Endometrium (tissue), 2 donors: ENCODE measurements around the gene ANTXRL.
"Not testable (repeated sequence)": the region's sequence is repeated elsewhere in the genome, so short reads cannot be mapped to it uniquely, and the experiment has no call there.

ENCODE experiments used
- FAIRE-seq: peaks from 2 replicates; lab custom pipeline; 2012; peaks lifted over from hg19 to GRCh38; lab: Jason Lieb, UNC
- donor health status: control.
- donor health status: control.

ANTXRL gene

DNA sequence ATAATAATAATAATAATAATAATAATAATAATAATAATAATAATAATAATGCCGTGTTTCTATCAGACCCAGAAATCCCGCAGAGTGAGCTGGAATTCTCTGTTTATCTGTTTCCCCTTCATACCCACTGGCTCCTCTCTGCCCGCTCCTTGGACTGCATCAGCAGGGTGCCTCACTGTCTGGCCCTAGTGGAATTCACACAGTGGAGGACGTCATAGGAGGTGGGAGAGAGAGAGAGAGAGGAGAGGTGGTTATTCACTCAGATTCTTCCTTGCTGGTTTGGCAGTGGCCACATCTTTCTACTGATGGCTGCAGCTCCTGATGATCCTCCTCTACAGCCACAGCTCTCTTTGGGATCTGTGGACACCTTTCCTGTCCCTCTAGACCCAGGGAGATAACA lies 78.7 kb downstream of the ANTXRL start:
- not testable (repeated sequence) for FAIRE-seq

GRCh38 chr10:46367209-46367608 lies 80.4 kb downstream of the ANTXRL start:
- not testable (repeated sequence) for FAIRE-seq

DNA sequence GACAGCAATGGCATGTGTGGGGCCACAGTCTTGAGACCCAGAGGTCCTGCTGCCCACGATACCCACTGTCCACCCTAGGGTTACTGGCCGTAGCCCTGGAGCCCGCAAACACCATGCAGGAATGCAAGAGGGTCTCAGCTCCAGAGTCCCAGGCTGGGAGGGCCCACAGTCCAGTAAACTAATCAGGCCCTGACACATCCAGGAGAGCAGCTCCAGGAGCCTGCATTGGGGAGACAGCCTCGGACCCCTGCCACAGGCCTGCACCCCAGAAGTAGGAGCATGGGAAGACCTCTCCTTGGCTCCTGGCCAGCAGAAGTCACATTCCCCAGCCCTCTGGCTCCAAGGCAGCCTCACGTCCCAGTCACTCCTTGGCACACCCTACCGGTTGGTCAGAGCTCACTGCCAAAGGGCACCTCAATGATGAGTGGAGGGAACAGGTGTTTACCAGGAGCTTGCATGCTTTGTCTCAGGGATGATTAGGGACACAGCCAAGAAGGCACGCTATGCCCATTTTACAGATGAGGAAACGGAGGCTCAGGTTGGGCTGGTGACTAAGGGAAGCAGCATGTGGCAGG lies 81.0 kb downstream of the ANTXRL start:
- FAIRE-seq: not testable (repeated sequence)

GRCh38 chr10:46368956-46369355 lies 82.2 kb downstream of the ANTXRL start:
- FAIRE-seq: not testable (repeated sequence)

DNA sequence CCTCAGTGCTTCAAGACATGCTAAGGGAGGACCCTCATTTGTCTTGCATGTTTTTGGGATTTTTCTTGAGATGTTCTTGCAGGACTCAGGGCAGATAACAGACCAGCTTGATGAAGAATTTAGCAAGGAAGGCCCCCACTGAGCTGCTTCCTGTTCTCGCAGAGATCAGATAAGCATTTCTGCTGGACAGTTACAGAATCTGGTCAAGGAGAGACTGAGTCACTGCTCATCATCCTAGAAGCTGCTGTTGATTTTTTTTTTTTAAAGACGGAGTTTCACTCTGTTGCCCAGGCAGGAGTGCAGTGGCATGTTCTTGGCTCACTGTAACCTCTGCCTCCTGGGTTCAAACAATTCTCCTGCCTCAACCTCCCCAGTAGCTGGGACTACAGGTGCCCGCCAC lies 87.6 kb downstream of the ANTXRL start:
- FAIRE-seq: not testable (repeated sequence)

- FAIRE-seq: not testable (repeated sequence)
Measured at GRCh38 chr10:46375406-46375805, 88.6 kb downstream of the ANTXRL start, which contains the start of gene ANXA8L1. ANXA8L1 (plus strand) TSS chr10:46375776; CDS start chr10:46375852, 76 bp downstream.

DNA sequence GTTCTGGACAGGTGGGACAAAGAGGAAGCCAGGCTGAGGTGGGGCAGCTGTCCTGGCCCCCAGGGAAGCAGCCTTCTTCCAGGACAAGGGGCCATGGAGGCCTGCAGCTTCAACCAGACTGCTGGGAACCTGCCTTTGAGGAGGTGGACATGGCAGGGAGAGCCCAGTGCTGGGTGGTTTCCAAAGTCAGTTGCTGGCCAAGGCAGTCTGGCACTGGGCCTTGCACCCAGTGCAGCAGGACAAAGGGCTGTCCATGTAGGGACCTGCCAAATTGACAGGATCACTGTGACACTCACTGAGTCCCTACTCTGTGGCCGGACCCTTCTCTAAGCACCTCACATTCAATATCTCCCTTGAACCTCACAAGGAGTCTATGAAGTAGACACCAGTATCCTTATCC lies 90.2 kb downstream of the ANTXRL start:
- FAIRE-seq: not testable (repeated sequence)

- FAIRE-seq: not testable (repeated sequence)
Measured at GRCh38 chr10:46377651-46378050, 90.9 kb downstream of the ANTXRL start.

GRCh38 chr10:46378108-46378507 lies 91.3 kb downstream of the ANTXRL start:
- FAIRE-seq: not testable (repeated sequence)

DNA sequence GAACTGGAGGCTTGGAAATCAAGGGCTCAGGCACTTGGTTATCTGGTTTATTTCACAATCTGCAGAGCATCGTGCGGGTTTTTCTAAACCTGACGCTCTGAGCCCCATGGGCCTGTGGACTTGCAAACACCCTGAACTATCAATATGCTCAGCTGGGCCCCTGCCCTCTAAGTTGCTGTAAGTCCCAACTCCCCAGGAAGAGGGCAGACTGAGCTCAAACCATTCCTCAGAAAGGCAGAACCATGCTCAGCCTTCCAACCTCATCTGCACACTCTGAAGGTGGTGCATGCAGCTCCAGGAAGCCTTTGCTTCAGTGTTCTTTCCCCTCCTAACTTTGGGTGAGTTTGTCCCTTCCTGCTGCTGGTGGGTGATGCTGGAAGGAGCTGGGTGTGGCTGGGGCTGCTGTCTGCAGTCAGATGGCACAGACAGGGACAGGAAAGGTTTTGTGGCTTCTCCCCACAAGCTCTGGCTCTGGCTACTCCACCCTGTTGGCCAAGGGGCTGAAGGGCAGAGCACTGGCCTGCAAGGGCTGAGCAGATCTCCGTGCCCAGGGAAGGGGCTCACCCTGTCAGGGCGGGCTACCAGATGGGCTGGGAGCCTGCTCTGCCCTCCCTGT lies 92.5 kb downstream of the ANTXRL start:
- not testable (repeated sequence) for FAIRE-seq
